ENCODE results near the gene PACS1. TPM values are rescaled to one million over a fixed set of nuclear protein-coding genes. Genes with fewer than 3 reads are reported as not detected.
A peak's percentile ranks its signal among the peaks of the same experiment; 100 is the strongest.

Gene PACS1
- total RNA-seq, 6 experiments from 2014 or later = 5.8 to 23.7 (median 12.5) TPM

- intact Hi-C loops (cut with DNase I) = no loop called here
- Histone ChIP-seq H3K36me3 (no peaks in the 10 kb centered on the region), H3K27ac (no peak overlapping the region), H3K4me3 (no peak overlapping the region), H3K9me3 (no peaks in the 10 kb centered on the region), H3K4me1 (no peaks in the 10 kb centered on the region), H3K27me3 (no peaks in the 10 kb centered on the region)
- WGBS (ENCODE audit: insufficient coverage, low coverage, low lambda C conversion rate, missing lambda C conversion rate) = 56% methylated on average over 3 of the region's 3 CpGs
- ATAC-seq (peak in 2 of 4 donors; percentile 22 to 38), DNase-seq (peak in 1 of 3 donors; percentile 28)
- TF ChIP-seq POLR2A (IDR thresholded peaks at IDR 0.05) (no peak), CTCF (IDR thresholded peaks at IDR 0.05) (no peak)
Measured at GRCh38 chr11:66037327-66037726, 32.7 kb upstream of the PACS1 start.

DNA sequence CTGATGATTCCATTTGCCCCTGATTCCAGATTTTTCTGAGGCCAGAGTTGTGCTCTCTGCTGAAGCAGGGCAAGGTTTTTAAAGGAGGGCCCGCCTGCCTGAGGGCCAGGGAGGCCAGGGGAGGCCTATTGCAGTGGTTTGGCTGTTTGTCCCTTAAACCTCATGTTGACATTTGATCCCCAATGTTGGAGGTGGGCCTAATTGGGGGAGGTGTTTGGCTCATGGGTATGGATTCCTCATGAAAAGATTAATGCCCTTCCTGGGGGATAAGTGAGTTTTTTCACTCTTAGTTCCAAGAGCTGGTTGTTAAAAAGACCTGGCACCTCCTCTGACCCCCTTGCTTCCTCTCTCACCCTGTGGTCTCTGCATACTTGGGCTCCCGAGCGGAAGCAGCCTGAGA, 30.3 kb upstream of the PACS1 start:
- DNase-seq = peak in 1 of 3 donors; percentile 3
- H3K36me3 ChIP-seq = no peaks in the 10 kb centered on the region
- no peaks in the 10 kb centered on the region for H3K27me3 ChIP-seq
- H3K4me3 ChIP-seq = no peak overlapping the region
- no peaks in the 10 kb centered on the region for H3K4me1 ChIP-seq
- no peak for TF ChIP-seq POLR2A (IDR thresholded peaks at IDR 0.05)
- no peak for ATAC-seq
- intact Hi-C loops (cut with DNase I) = no loop called here
- no CpG with 5 or more reads among the region's 3 CpGs for WGBS (ENCODE audit: insufficient coverage, low coverage, low lambda C conversion rate, missing lambda C conversion rate)
- no peak overlapping the region for H3K27ac ChIP-seq
- H3K9me3 ChIP-seq = no peaks in the 10 kb centered on the region

DNA sequence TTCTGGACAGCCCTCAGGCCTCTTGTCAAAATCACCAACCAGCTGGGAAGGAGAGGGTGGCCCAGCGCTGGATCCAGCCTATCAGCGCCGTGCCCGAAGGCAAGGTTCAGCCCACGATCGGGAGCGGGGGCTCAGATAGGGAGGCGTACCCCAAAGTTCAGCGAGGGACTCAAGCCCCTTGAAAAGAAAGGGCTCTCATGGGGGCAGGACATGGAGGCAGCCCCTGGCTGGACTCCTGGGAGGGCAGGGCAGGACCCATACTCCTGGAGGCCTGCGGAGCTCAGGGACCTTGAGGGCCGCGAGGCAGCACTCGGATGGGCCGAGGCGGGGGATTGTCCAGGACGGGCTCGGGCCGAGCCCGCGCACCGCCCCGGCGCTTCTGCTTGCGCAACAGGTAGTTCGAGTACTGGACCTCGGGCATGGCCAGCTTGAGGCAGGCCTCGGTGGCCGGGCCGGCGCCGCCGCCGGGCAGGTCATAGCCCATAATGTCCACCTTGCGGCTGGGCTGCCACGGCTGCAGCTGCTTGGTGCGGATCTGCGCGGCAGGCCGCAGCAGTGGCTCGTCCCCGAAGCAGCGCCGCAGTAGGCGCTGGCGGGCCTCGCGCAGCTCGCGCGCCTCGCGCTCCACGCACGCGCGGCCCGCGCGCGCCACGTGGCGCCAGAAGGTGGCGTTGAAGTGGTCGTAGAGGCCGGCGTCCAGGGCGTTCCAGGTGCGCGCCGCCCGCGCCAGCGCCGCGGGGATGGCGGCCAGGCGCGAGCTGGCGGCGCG, 27.7 kb upstream of the PACS1 start:
- no peak for TF ChIP-seq CTCF (IDR thresholded peaks at IDR 0.05)
- no peak for TF ChIP-seq POLR2A (IDR thresholded peaks at IDR 0.05)
- H3K4me3 ChIP-seq = no peak overlapping the region
- no peaks in the 10 kb centered on the region for H3K9me3 ChIP-seq
- ATAC-seq (no peak), DNase-seq (peak in 2 of 3 donors; percentile 33 to 44)
- no peaks in the 10 kb centered on the region for H3K27me3 ChIP-seq
- no peak overlapping the region for H3K27ac ChIP-seq
- no peaks in the 10 kb centered on the region for H3K36me3 ChIP-seq
- intact Hi-C loops (cut with DNase I) = no loop called here
- H3K4me1 ChIP-seq = no peaks in the 10 kb centered on the region
- 97% methylated on average over 46 of the region's 81 CpGs for WGBS (ENCODE audit: insufficient coverage, low coverage, low lambda C conversion rate, missing lambda C conversion rate)

- TF ChIP-seq POLR2A (IDR thresholded peaks at IDR 0.05) = no peak
- no peak for TF ChIP-seq CTCF (IDR thresholded peaks at IDR 0.05)
- no peak overlapping the region for H3K4me3 ChIP-seq
- ATAC-seq = no peak
- WGBS (ENCODE audit: insufficient coverage, low coverage, low lambda C conversion rate, missing lambda C conversion rate) = 96% methylated on average over 49 of the region's 88 CpGs
- no peak overlapping the region for H3K27ac ChIP-seq
- peak in 2 of 3 donors; percentile 36 to 49 for DNase-seq
- H3K27me3 ChIP-seq = no peaks in the 10 kb centered on the region
- intact Hi-C loops (cut with DNase I) = no loop called here
- no peaks in the 10 kb centered on the region for H3K9me3 ChIP-seq
- no peaks in the 10 kb centered on the region for H3K4me1 ChIP-seq
- no peaks in the 10 kb centered on the region for H3K36me3 ChIP-seq
Measured at GRCh38 chr11:66042996-66043906, 26.8 kb upstream of the PACS1 start.

- TF ChIP-seq POLR2A (IDR thresholded peaks at IDR 0.05) = no peak
- no peak for TF ChIP-seq CTCF (IDR thresholded peaks at IDR 0.05)
- DNase-seq = peak in 1 of 3 donors; percentile 22
- Histone ChIP-seq H3K4me1 (no peaks in the 10 kb centered on the region), H3K4me3 (no peak overlapping the region), H3K36me3 (no peaks in the 10 kb centered on the region), H3K27ac (no peak overlapping the region), H3K27me3 (no peaks in the 10 kb centered on the region), H3K9me3 (no peaks in the 10 kb centered on the region)
- WGBS (ENCODE audit: insufficient coverage, low coverage, low lambda C conversion rate, missing lambda C conversion rate) = 68% methylated on average over 3 of the region's 6 CpGs
- no peak for ATAC-seq
- intact Hi-C loops (cut with DNase I) = no loop called here
Measured at GRCh38 chr11:66044757-66045156, 25.3 kb upstream of the PACS1 start.

Measured in right lobe of liver (tissue), 6 donors.